ENCODE data around the gene CTBP1.

CTBP1 gene

GRCh38 chr4:1291996-1292702, 43.2 kb upstream of the CTBP1 start:
- ChIA-PET CTCF (interaction anchor here (0.8 to 1.7 kb wide), 4 partner anchors 24 to 161 kb away, joined by 3 to 5 read pairs (median 4); no protein-coding TSS in a partner anchor), POLR2A (interaction anchor here (1.4 kb wide), 1 partner anchor 17 kb away, joined by 4 read pairs; no protein-coding TSS in a partner anchor)
- peak overlapping the region; percentile 23 for H3K4me3 ChIP-seq (ENCODE audit: low read depth, low read length)
- TF ChIP-seq CTCF (IDR thresholded peaks at IDR 0.05; ENCODE audit: insufficient read depth, low read length, missing control alignments), result no peak
- no peak for DNase-seq (ENCODE audit: low read depth, low spot score)

DNA sequence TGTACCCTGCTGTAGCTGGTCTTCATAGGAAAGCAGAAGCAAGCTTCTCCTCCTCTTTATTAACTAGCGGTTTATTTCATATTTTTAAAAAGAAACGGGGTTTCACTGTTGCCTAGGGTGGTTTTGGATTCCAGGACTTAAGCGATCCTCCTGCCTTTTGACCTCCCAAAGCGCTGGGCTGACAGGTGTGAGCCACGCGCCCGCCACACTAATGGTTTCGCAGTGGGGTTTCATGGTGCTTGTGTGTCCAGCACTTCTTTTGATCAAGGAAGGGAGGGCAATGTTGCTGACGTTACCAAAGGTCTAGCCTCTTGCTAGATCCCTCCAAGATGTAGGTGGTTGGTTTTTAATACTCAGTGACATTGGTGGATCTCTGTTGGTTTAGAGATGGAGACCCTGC, 42.2 kb upstream of the CTBP1 start:
- TF ChIP-seq CTCF (IDR thresholded peaks at IDR 0.05; ENCODE audit: insufficient read depth, low read length, missing control alignments), result no peak
- ChIA-PET CTCF (interaction anchor here (0.9 to 1.7 kb wide), 6 partner anchors 9 to 159 kb away, joined by 3 to 5 read pairs (median 4); no protein-coding TSS in a partner anchor), POLR2A (interaction anchor here (1.4 to 2.2 kb wide), 2 partner anchors 10 to 18 kb away, joined by 4 to 10 read pairs; no protein-coding TSS in a partner anchor)
- H3K4me3 ChIP-seq (ENCODE audit: low read depth, low read length), result peak overlapping the region; percentile 79
- DNase-seq (ENCODE audit: low read depth, low spot score), result no peak

DNA sequence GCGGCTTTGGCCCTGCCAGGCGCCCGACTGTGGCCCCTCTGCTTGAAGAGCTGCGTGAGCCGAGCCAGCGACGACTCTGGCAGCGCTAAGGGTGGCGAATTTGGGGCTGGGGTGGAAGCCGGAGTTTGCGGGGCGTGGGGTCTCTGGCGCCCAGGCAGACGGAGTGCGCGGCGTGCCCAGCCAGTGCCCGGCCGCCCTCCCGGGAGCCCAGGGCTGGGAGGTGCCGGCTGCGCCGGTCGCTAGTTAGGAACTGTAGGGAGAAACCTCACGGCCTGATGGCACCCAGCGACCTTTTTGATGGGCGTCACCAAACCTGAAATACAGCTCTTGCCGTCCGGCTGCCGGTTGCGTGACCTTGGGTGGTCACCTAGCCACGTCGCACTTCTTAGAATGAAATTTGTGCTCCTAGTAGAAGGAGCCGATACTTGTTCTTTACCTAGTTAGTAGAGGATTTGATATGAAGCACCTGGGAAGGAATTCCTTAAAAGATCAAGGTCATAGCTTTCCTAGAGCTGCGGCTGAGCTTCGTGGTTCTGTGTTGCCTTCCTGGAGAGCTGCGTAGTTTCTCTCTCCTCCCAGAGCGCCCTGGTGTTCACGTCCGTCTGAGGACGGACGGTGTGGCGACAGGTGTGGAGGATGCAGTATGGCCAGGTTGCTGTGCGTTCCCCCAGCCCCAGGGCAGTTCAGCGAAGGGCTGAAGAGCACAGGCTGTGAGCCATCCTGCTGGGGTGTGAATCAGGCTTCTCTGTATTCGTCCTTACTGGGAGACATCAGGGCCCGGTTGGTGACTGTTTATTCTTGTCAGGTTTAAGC, 41.4 kb upstream of the CTBP1 start:
- ChIA-PET CTCF (interaction anchor here (0.9 to 3.3 kb wide), 5 partner anchors 9 to 159 kb away, joined by 3 to 14 read pairs (median 3); no protein-coding TSS in a partner anchor), POLR2A (interaction anchor here (0.8 to 2.2 kb wide), 4 partner anchors 10 to 74 kb away, joined by 3 to 10 read pairs (median 6); no protein-coding TSS in a partner anchor)
- no peak for DNase-seq (ENCODE audit: low read depth, low spot score)
- TF ChIP-seq CTCF (IDR thresholded peaks at IDR 0.05; ENCODE audit: insufficient read depth, low read length, missing control alignments), result no peak
- H3K4me3 ChIP-seq (ENCODE audit: low read depth, low read length), result peak overlapping the region; percentile 79

DNA sequence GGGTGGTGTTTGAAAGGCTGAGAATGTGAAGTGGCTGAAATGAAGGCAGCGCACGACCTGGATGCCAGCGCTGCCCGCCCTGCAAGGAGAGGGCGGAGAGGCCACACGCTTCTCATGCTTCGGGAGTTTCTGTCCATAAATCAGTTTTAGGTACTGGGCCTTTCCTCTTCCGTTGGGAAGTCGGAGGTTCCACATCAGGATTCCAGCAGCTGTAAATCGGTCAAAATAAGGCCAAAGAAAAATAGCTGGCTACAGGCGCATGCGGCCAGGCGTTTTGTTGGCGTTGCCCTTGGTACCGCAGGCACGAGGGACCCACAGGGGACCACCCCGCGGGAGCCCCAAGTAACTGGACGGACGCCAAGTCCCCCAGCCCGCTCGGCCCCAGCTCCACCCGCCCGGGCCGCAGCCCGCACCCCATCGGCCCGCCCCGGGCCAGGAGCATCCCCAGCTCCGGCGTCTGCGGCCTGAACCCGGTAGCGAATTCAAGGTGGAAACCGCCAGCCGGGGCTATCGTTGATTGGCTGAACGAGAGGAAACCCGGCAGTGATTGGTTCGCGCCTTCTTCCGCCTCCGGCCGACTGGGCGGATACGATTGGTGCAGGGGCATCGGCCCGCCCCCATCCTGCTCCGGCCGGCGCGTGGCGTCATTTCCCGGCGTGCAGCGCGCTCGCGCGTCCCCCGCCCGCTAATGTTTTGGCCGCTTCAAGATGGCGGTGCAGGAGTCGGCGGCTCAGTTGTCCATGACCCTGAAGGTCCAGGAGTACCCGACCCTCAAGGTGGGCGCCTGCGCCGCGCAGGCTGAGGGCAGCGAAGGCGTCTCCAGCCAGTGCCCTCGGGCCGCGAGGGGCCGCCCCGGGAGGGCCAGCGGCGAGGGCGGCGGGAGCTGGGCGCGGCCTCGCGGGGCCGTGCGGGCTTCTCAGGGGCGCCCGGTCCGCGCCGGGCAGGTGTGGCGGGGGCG, 40.6 kb upstream of the CTBP1 start, which contains the start of gene MAEA:
Gene MAEA (plus strand): TSS at position 685 of the 958 bp plus-strand sequence. CDS start 23 bp downstream, at position 708.
- peak within 1 kb of the TSS; percentile 79 for H3K4me3 ChIP-seq (ENCODE audit: low read depth, low read length)
- CTCF ChIA-PET, result interaction anchor here (0.7 to 4.1 kb wide), 5 partner anchors 21 to 158 kb away, joined by 3 to 18 read pairs (median 3); no protein-coding TSS in a partner anchor
- peak; percentile 63 for DNase-seq (ENCODE audit: low read depth, low spot score)
- POLR2A ChIA-PET, result interaction anchor here (0.7 to 2.2 kb wide), 4 partner anchors 11 to 198 kb away, joined by 3 to 10 read pairs (median 6); no protein-coding TSS in a partner anchor
- no peak for TF ChIP-seq CTCF (IDR thresholded peaks at IDR 0.05; ENCODE audit: insufficient read depth, low read length, missing control alignments)

DNA sequence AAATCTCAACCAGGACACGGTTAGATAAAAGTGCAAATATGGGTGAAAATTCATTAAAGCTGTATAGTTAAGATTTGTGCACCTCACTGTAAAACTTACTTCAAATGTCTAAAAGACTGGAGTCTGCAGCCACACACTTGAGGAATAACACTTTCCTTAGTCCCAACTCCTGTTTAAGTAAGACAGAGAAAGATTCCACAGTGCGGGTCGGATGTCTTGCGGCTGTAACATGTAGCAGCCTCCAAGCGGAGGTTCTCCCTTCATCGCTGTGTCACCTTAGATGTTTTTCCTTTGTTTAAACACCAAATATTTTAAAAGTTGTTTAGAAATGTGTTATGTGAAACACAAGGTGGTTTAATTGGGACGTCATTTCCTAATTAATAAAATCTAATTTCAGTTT, 39.9 kb upstream of the CTBP1 start:
- no peak for DNase-seq (ENCODE audit: low read depth, low spot score)
- ChIA-PET POLR2A (interaction anchor here (1.3 to 2.2 kb wide), 2 partner anchors 12 to 21 kb away, joined by 8 to 10 read pairs; no protein-coding TSS in a partner anchor), CTCF (interaction anchor here (3.3 to 4.1 kb wide), 2 partner anchors 122 to 158 kb away, joined by 14 to 18 read pairs; no protein-coding TSS in a partner anchor)
- no peak for TF ChIP-seq CTCF (IDR thresholded peaks at IDR 0.05; ENCODE audit: insufficient read depth, low read length, missing control alignments)
- H3K4me3 ChIP-seq (ENCODE audit: low read depth, low read length), result peak overlapping the region; percentile 67
